ENCODE data around the gene VMP1. TPM values are rescaled to one million over a fixed set of nuclear protein-coding genes. Genes with fewer than 3 reads are reported as not detected.

VMP1 gene
- total and polyA plus RNA-seq, 9 donors = 45.2 to 65.2 (median 52.0) TPM

GRCh38 chr17:59699218-59699617 is 8.2 kb upstream of the VMP1 start:
- Histone ChIP-seq H3K4me3 (ENCODE audit: low read length) (no peak overlapping the region), H3K27me3 (ENCODE audit: control insufficient read depth, insufficient read depth, low read length) (no peaks in the 10 kb centered on the region), H3K36me3 (ENCODE audit: control insufficient read depth, insufficient read depth, low read length) (peaks cover 46% of the 10 kb centered on the region), H3K9me3 (replicated peaks; ENCODE audit: control insufficient read depth, low read depth, low read length) (no peaks in the 10 kb centered on the region), H3K27ac (ENCODE audit: low read length) (no peak overlapping the region), H3K4me1 (ENCODE audit: control insufficient read depth, insufficient read depth, low read length) (no peaks in the 10 kb centered on the region)
- no peak for DNase-seq
- WGBS (ENCODE audit: insufficient coverage) = 100% methylated on average over 2 of the region's 7 CpGs

GRCh38 chr17:59699786-59700185 is 7.7 kb upstream of the VMP1 start:
- WGBS (ENCODE audit: insufficient coverage) = 100% methylated on average over 1 of the region's 6 CpGs
- no peaks in the 10 kb centered on the region for H3K27me3 ChIP-seq (ENCODE audit: control insufficient read depth, insufficient read depth, low read length)
- DNase-seq = no peak
- peaks cover 44% of the 10 kb centered on the region for H3K36me3 ChIP-seq (ENCODE audit: control insufficient read depth, insufficient read depth, low read length)
- H3K4me3 ChIP-seq (ENCODE audit: low read length) = no peak overlapping the region
- no peaks in the 10 kb centered on the region for H3K4me1 ChIP-seq (ENCODE audit: control insufficient read depth, insufficient read depth, low read length)
- no peak overlapping the region for H3K27ac ChIP-seq (ENCODE audit: low read length)
- H3K9me3 ChIP-seq (replicated peaks; ENCODE audit: control insufficient read depth, low read depth, low read length) = no peaks in the 10 kb centered on the region

DNA sequence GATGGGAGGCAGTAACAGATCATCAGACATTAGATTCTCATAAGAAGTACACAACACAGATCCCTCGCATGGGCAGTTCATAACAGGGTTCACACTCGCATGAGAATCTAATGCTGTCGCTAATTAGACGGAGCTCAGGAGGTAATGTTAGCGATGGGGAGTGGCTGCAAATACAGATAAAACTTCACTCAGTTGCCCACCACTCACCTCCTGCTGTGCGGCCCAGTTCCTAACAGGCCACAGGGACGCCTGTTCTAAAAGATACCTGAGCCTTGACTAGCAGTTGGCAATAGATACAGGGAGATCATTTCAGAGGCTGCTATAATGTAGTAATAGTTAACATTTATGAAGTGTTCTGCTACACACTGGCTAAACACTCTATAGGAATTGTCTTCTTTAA is 5.2 kb upstream of the VMP1 start:
- Histone ChIP-seq H3K27ac (ENCODE audit: low read length) (no peak overlapping the region), H3K4me1 (ENCODE audit: control insufficient read depth, insufficient read depth, low read length) (peaks cover 6% of the 10 kb centered on the region)

DNA sequence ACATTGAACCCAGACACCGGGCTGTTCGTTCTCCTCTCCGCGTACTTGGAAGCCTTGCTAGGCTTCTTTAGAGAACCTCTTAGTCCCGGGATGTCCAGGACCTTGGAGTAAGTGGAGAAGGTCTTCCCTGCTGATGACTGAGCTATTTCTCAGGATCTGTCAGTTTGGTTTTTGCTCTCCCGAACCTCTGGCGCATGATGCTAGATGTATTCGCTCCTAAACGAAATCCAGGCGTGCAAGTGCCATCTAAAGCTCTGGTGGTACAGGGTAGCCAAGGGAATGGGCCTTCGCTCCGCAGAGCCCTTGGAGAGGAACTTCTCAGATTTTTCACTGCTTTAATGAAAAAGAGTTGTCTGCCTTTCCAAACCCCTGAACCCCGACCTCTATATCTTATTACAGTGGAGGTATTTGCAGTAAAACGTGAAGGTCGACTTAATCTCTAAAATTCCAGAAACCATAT is 547 bp downstream of the VMP1 start:
- H3K27ac ChIP-seq (ENCODE audit: low read length) = peak overlapping the region; percentile 99
- no peak for DNase-seq
- no peaks in the 10 kb centered on the region for H3K36me3 ChIP-seq (ENCODE audit: control insufficient read depth, insufficient read depth, low read length)
- H3K4me3 ChIP-seq (ENCODE audit: low read length) = peak overlapping the region; percentile 97
- H3K4me1 ChIP-seq (ENCODE audit: control insufficient read depth, insufficient read depth, low read length) = peaks cover 11% of the 10 kb centered on the region
- WGBS (ENCODE audit: insufficient coverage) = 0% methylated on average over 9 of the region's 15 CpGs
- H3K27me3 ChIP-seq (ENCODE audit: control insufficient read depth, insufficient read depth, low read length) = no peaks in the 10 kb centered on the region
- H3K9me3 ChIP-seq (replicated peaks; ENCODE audit: control insufficient read depth, low read depth, low read length) = no peaks in the 10 kb centered on the region

More for the DNA sequence above, 5.2 kb upstream of the VMP1 start:
- no peak overlapping the region for H3K4me3 ChIP-seq (ENCODE audit: low read length)
- DNase-seq = no peak
- no peaks in the 10 kb centered on the region for H3K27me3 ChIP-seq (ENCODE audit: control insufficient read depth, insufficient read depth, low read length)
- no peaks in the 10 kb centered on the region for H3K9me3 ChIP-seq (replicated peaks; ENCODE audit: control insufficient read depth, low read depth, low read length)
- H3K36me3 ChIP-seq (ENCODE audit: control insufficient read depth, insufficient read depth, low read length) = peaks cover 23% of the 10 kb centered on the region
- no CpG with 5 or more reads among the region's 7 CpGs for WGBS (ENCODE audit: insufficient coverage)

DNA sequence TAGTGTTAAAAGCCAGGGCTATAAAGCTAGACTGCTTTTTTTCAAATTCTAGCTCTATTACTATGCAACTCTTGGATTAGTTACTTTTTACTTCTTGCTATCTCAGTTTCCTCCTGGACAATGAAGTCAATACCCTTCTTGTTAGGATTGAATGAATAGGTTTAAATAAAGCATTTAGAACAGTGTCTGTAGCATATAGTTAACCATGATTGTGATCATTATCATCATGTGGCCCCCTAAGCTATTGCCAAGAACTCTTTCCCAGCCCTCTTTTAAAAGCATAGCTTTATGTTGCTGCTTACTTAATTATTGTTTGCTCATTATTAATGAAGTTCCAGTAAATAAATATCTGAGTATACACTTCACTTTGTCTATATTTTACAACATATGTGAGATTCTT is 4.5 kb downstream of the VMP1 start:
- Histone ChIP-seq H3K27ac (ENCODE audit: low read length) (no peak overlapping the region), H3K27me3 (ENCODE audit: control insufficient read depth, insufficient read depth, low read length) (no peaks in the 10 kb centered on the region), H3K36me3 (ENCODE audit: control insufficient read depth, insufficient read depth, low read length) (no peaks in the 10 kb centered on the region), H3K9me3 (replicated peaks; ENCODE audit: control insufficient read depth, low read depth, low read length) (no peaks in the 10 kb centered on the region), H3K4me3 (ENCODE audit: low read length) (no peak overlapping the region), H3K4me1 (ENCODE audit: control insufficient read depth, insufficient read depth, low read length) (peaks cover 4% of the 10 kb centered on the region)
- DNase-seq = no peak

GRCh38 chr17:59712862-59713261 is 5.4 kb downstream of the VMP1 start:
- H3K9me3 ChIP-seq (replicated peaks; ENCODE audit: control insufficient read depth, low read depth, low read length) = no peaks in the 10 kb centered on the region
- DNase-seq = no peak
- H3K4me1 ChIP-seq (ENCODE audit: control insufficient read depth, insufficient read depth, low read length) = peaks cover 4% of the 10 kb centered on the region
- H3K27ac ChIP-seq (ENCODE audit: low read length) = no peak overlapping the region
- WGBS (ENCODE audit: insufficient coverage) = 87% methylated on average over 1 of the region's 2 CpGs
- H3K4me3 ChIP-seq (ENCODE audit: low read length) = no peak overlapping the region
- no peaks in the 10 kb centered on the region for H3K36me3 ChIP-seq (ENCODE audit: control insufficient read depth, insufficient read depth, low read length)
- H3K27me3 ChIP-seq (ENCODE audit: control insufficient read depth, insufficient read depth, low read length) = no peaks in the 10 kb centered on the region

GRCh38 chr17:59714255-59714654 is 6.8 kb downstream of the VMP1 start:
- Histone ChIP-seq H3K27ac (ENCODE audit: low read length) (no peak overlapping the region), H3K4me1 (ENCODE audit: control insufficient read depth, insufficient read depth, low read length) (no peaks in the 10 kb centered on the region), H3K36me3 (ENCODE audit: control insufficient read depth, insufficient read depth, low read length) (no peaks in the 10 kb centered on the region), H3K4me3 (ENCODE audit: low read length) (no peak overlapping the region), H3K9me3 (replicated peaks; ENCODE audit: control insufficient read depth, low read depth, low read length) (no peaks in the 10 kb centered on the region), H3K27me3 (ENCODE audit: control insufficient read depth, insufficient read depth, low read length) (no peaks in the 10 kb centered on the region)
- no CpG with 5 or more reads among the region's 2 CpGs for WGBS (ENCODE audit: insufficient coverage)
- no peak for DNase-seq

DNA sequence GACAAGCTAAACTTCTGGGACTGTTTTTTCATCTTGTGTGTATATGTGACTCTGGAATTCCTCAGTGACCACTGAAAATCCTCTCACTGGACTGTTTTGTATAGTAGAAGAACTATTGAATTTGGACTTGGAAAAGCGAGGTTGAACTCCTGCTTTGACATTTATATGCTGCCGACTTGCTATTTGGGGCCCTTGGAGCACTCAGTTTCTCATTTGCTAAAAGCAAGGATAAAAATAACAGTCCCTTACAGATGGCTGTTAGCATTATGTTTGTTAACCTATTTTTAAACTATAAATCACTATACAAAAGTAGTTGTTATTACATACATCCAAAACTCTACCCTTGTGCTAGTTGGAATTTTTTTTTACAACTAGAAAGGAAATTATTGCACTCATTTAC is 9.0 kb downstream of the VMP1 start:
- Histone ChIP-seq H3K36me3 (ENCODE audit: control insufficient read depth, insufficient read depth, low read length) (no peaks in the 10 kb centered on the region), H3K4me1 (ENCODE audit: control insufficient read depth, insufficient read depth, low read length) (no peaks in the 10 kb centered on the region), H3K27ac (ENCODE audit: low read length) (no peak overlapping the region), H3K27me3 (ENCODE audit: control insufficient read depth, insufficient read depth, low read length) (no peaks in the 10 kb centered on the region), H3K9me3 (replicated peaks; ENCODE audit: control insufficient read depth, low read depth, low read length) (no peaks in the 10 kb centered on the region), H3K4me3 (ENCODE audit: low read length) (no peak overlapping the region)
- no CpG with 5 or more reads among the region's 2 CpGs for WGBS (ENCODE audit: insufficient coverage)
- no peak for DNase-seq

- DNase-seq = no peak
- Histone ChIP-seq H3K36me3 (ENCODE audit: control insufficient read depth, insufficient read depth, low read length) (no peaks in the 10 kb centered on the region), H3K9me3 (replicated peaks; ENCODE audit: control insufficient read depth, low read depth, low read length) (no peaks in the 10 kb centered on the region), H3K27ac (ENCODE audit: low read length) (no peak overlapping the region), H3K4me3 (ENCODE audit: low read length) (no peak overlapping the region), H3K27me3 (ENCODE audit: control insufficient read depth, insufficient read depth, low read length) (no peaks in the 10 kb centered on the region), H3K4me1 (ENCODE audit: control insufficient read depth, insufficient read depth, low read length) (no peaks in the 10 kb centered on the region)
Measured at GRCh38 chr17:59719526-59719925, 12.1 kb downstream of the VMP1 start.

GRCh38 chr17:59722623-59723022 is 15.2 kb downstream of the VMP1 start:
- 100% methylated on average over 1 of the region's 4 CpGs for WGBS (ENCODE audit: insufficient coverage)
- Histone ChIP-seq H3K4me3 (ENCODE audit: low read length) (no peak overlapping the region), H3K9me3 (replicated peaks; ENCODE audit: control insufficient read depth, low read depth, low read length) (no peaks in the 10 kb centered on the region), H3K27ac (ENCODE audit: low read length) (no peak overlapping the region), H3K36me3 (ENCODE audit: control insufficient read depth, insufficient read depth, low read length) (no peaks in the 10 kb centered on the region), H3K27me3 (ENCODE audit: control insufficient read depth, insufficient read depth, low read length) (no peaks in the 10 kb centered on the region), H3K4me1 (ENCODE audit: control insufficient read depth, insufficient read depth, low read length) (no peaks in the 10 kb centered on the region)
- no peak for DNase-seq

GRCh38 chr17:59723041-59723440 is 15.6 kb downstream of the VMP1 start:
- H3K4me1 ChIP-seq (ENCODE audit: control insufficient read depth, insufficient read depth, low read length) = no peaks in the 10 kb centered on the region
- no peaks in the 10 kb centered on the region for H3K9me3 ChIP-seq (replicated peaks; ENCODE audit: control insufficient read depth, low read depth, low read length)
- H3K4me3 ChIP-seq (ENCODE audit: low read length) = no peak overlapping the region
- DNase-seq = no peak
- no peaks in the 10 kb centered on the region for H3K36me3 ChIP-seq (ENCODE audit: control insufficient read depth, insufficient read depth, low read length)
- 57% methylated on average over 1 of the region's 1 CpG for WGBS (ENCODE audit: insufficient coverage)
- H3K27ac ChIP-seq (ENCODE audit: low read length) = no peak overlapping the region
- no peaks in the 10 kb centered on the region for H3K27me3 ChIP-seq (ENCODE audit: control insufficient read depth, insufficient read depth, low read length)

Data from muscle of leg (tissue), 11 donors.